Superior temporal gyrus (tissue), 1 donor: ENCODE measurements around the gene KIF25.

Experiments
- DNase-seq: peaks from one replicate; pipeline ENCODE4 v3.0.0-alpha.2; 2016; ENCODE audit errors: extremely low spot score

The KIF25 gene

DNA sequence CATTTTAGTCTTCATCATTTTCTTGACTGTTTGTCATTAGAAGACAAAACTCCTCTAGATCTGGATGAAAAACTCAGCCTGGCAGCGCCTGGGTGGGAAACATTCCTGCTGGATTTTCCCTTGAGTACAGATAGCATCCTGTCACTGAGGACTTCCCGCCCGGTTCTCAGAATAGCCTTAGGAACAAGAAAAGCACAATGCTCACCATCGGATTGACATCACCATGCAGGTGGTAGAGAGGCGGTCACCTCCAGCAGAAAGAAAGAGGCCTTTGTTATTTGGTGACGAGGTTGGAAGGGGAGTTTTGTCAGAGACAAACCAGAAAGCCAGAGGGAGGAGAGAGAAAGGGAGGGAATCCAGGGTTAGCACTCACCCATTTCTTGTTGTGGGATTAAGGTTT, 39.8 kb downstream of the KIF25 start:
- peak; percentile 29 for DNase-seq

DNA sequence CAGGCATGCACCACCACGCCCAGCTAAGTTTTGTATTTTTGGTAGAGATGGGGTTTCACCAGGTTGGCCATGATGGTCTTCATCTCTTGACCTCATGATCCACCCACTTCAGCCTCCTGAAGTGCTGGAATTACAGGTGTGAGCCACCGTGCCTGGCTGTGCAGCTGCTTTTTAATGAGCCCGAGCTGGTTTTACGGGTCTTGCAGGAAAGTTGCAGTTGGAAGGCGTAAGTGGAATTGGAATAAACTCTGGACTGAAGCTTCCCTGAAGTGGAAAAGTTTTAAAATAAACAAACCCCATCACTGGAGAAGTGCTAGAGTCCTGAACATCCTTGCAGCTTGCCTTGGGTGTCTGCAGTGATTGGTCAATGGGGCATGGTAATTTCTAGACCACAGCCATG, 40.4 kb downstream of the KIF25 start:
- no peak for DNase-seq

DNA sequence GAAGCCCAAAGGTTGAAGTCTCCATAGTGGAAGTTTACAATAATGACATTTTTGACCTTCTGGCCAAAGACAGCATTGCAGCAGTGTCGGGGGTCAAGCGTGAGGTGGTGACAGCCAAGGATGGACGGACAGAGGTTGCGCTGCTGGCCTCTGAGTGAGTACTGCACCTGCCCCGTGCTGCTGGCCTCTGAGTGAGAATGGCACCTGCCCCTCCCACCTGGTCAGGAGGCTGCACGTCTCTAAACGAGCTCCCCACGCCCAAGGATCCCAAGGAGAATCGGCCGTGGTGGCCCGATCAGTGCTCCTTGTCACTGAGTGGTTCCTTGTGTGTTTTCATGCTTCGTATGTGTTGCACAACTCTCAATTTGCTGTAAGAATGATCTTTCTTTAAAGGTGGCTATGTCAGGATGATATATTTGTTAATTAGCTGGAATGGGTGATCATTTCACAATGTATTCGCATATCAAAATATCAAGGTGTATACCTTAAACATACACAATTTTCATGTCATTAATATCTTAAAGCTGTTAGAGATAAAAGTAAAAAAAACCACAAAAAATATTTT, 41.2 kb downstream of the KIF25 start:
- DNase-seq = no peak

DNA sequence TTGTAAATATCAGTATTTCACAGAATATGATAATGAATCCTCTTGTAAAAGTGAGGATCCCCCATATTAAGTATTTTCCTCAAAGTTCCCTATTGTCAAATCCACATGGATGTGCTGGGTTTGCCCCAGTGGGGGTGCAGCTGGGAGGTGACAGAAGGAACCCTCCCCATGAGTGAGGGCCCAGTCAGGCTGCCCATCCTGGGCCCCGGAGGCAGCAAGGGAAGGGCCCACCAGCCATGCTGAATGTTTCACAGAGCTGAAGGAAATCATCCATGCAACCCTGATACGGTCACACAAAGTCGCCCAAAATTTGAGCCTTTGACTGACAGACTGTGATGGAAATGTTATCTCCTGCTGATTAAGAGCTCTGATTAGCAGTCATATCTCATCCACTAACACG, 41.8 kb downstream of the KIF25 start:
- DNase-seq = no peak

DNA sequence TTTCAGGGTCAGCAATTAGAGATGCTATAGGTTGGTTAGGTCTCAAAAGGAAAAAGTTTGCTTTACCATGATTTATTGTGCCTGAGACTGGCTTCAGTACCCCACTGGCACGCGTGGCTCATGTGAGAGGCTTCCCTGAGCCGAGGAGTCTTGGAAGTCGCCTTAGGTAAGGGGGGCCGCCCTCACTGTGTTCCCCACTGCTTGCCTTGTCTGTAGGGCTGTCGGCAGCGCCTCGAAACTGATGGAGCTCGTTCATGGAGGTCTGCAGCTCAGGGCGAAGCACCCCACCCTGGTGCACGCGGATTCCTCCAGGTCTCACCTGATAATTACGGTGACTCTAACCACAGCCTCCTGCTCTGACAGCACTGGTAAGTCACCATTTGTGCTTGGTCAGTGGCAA, 42.4 kb downstream of the KIF25 start:
- DNase-seq = no peak

DNA sequence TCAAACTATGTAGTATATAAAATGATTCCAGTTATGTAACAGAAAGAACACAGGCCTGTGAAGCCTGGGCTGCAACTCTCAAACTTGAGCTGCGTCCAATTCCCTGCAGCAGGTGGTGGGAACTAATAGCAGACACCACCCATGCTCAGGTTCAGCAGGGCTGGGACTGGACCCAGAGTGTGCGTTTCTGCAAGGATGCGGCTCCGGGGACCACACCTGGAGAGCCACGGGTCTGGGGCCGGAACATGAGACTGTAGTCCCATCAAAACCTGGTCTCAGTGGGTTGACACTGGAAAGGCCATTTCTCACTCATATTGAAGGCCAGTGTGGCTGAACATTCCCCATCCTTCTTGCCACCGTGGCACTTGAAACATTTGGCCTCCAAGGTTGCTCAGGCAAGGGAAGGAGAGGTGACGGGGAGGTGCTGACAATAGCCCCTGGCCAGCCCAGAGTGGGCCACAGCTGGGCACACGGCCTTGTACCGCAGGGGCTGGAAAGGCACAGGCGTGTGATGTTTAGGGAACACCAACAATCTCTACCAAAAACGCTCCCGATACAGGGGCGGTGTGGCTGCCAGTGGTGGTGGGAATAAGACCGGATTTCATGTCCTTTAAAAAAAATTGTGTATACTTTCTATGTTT, 43.5 kb downstream of the KIF25 start:
- DNase-seq = no peak

DNA sequence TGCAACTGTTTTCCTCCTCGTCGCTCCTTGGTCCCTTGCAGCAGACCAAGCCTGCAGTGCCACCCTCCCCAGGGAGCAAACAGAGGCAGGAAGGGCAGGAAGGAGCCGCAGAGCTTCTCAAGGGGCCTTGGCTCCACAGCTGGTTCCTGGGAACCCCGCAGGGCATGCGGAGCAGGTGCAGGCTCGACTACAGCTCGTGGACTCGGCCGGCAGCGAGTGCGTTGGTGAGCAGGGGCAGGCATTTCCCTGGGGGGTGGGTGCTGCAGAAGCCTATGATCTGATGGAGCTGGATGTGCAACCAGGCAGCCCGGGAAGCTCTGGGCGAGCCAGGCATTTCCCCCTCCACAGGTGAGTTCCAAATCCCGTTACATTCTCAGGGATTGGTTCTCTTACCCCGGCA, 44.5 kb downstream of the KIF25 start:
- DNase-seq = no peak

DNA sequence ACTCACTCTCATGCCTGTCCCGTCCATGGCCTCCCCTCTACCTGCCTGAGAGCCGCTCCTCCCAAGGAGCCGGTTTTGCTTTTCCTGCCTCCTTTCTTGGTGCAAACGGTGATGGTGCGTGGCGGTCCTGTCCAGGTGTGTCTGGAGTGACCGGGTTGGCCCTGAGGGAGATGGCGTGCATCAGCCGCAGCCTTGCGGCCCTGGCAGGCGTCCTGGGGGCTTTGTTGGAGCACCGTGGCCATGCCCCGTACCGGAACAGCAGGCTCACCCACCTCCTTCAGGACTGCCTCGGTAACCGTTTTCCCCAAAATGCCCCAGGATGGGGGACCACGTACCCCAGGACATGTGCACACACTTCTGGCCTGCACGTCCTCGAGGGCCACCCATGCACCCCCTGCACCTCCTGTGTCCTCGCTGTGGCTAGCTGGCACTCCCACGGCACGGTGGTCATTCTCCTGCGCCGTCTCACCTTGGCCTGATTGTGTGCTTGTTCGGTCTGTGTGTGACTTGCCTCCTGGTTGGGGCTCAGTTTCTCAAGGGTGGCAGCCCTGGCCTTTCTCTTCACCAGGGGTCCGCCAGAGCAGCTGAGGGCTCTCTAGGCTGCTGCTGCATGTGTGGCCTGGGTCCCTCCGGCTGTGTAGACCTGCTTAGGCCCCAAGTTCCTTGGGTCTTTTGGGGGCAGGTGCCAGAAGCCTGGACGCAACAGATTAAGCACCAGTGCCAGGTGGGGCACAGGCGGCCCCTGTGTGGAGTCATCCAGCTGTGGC, 45.1 kb downstream of the KIF25 start:
- DNase-seq = no peak

DNA sequence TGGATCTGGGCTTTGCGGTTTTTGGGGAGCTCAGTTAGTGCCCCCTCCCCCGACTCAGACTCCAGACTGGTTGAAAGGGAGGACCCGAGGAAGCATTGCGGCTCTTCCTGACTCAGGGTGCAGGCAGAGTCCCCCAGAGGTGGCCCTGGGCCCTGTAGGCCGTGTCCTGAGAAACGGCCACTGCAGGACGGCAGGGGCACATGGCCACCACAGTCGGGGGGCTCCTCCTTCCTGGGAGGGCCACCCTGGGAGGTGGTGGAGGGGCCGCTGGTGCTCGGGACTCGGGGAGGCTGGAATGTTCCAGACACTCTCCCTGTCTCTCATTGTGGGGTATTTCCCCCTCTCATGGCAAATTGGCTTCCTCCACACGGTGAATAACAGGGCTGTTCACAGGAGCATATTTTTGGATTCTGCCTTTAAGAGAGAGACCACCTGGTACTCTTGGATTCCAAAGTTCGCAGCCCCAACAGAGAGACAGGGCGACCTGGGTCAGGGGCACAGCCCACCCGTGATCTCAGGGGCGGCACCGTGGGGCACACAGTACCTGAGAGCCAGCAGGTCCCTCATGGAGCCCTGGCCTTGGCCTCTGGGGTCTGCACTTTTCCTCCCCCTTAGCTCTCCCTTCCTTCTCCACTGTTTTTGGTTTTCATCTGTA, 45.8 kb downstream of the KIF25 start:
- no peak for DNase-seq

DNA sequence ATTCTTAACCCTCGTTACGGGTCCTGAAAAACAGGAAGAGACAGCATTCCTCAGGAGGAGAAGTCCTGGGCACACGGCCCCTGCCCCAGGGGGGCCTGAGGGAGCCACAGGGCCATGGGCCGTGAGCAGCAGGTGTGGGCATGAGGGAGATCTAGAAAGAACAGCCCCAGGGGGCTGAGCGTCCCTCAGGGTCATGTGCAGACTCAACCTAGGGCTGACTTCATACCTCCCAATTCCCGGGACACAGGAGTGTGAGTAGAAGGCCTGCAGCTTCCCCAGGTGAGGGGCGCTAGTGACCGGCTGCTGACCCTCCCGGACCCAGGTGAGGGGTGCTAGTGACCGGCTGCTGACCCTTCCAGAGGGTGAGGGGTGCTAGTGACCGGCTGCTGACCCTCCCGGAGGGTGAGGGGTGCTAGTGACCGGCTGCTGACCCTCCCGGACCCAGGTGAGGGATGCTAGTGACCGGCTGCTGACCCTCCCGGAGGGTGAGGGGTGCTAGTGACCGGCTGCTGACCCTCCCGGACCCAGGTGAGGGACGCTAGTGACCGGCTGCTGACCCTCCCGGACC, 46.5 kb downstream of the KIF25 start:
- DNase-seq = no peak

DNA sequence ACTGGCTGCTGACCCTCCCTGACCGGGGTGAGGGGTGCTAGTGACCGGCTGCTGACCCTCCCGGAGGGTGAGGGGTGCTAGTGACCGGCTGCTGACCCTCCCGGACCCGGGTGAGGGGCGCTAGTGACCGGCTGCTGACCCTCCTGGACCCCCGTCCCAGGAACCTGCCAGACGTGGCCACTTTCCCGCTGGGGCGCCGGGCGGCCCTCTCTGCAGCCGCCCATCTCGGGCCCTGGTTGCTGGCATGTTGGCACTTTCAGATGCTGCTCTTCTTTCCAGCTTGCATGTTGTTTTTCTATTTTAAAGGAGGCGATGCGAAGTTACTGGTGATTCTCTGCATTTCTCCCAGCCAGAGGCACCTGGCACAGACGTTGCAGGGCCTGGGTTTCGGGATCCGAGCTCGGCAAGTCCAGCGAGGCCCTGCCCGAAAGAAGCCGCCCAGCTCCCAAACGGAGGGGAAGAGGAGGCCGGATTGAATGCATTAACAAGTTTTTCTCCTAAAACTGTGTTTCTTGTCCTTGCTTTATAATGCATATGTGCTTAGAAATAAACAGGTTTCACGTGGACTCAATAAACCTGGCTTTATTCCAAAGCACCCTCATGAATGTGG, 47.2 kb downstream of the KIF25 start:
- DNase-seq = no peak

DNA sequence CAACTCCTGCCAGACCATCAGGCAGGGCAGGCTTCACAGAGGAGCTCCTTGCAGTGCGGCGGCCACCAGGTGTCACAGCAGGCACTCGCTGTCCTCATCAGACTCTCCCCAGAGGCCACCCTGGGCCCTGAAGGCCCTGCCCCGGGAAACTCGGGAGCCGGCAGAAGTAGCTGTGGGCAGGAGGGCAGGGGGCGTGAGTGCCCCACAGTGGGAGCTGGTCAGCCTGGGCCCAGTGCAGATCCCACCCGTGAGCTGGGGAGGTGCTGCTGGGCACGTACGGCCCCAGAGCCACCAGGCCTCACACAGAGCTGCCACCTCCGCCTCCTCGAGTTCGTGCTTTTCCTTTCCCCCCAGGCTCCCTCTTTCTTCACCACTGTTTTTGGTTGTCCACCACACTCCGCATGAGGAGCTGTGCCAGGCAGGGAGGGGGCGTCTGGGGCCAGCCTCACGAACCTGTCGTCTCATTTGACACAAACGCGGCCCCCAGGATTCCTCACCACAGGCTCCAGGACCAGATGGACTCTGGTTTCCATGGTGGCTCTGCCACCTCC, 47.7 kb downstream of the KIF25 start:
- no peak for DNase-seq

DNA sequence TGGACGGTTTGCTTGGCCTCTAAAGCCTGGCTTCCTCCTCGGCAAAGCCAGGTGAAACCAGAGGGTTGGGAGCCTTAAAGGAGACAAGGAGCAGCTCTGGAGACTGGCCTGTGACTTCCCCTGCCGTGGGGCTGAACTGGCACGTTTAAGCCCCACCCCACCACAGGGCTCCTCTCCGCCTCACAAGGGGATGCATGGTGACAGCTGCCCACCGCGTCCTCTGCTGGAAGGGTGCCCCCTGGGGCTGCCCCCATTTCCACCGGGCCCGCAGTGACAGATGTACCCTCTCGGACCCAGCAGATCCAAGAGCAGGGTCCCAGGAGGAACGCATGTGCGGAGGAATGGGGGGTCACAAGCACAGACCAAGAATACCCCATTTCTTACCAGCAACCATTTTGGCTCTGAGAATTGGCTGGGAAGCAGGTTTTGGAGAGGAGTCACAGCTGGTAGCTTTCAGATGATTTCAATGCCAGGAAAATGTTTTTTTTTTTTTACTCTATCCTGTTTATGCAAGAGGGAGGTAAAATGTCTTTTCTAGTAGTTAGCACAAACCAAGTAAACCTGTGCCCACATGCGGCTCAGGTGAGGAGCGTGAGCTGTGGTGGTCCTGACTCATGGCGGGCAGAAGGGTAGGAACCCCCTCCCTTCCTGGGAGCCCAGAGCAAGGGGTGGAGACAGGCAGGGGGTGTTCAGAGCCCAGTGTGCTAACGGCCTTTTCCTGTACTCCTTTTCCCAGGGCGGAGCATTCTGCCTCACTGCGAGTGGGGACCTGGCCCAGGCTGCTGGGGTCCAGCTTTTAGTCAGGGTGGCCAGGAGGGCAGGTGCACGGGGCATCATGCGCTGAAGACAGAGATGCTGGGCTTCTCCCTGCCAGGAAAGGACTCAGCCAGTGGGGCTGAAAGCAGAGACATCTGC, 48.5 kb downstream of the KIF25 start:
- no peak for DNase-seq

DNA sequence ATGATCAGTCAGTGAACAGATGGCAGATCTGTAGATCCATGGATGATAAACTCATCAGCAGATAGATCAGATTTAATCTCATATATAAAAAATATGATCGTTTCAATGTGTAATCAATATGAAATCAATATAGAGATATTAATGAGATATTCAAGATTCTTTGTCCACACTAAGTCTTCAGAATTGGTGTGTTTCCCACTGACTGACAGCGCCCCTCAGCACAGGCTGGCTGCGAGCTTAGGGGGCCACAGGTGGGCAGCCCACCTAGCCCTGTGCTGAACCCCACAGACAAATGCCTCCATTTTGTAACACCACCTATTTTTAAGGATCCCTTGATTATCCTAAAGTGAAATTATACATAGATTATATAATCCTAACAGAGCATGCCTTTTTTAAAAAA, 49.2 kb downstream of the KIF25 start:
- DNase-seq = no peak

DNA sequence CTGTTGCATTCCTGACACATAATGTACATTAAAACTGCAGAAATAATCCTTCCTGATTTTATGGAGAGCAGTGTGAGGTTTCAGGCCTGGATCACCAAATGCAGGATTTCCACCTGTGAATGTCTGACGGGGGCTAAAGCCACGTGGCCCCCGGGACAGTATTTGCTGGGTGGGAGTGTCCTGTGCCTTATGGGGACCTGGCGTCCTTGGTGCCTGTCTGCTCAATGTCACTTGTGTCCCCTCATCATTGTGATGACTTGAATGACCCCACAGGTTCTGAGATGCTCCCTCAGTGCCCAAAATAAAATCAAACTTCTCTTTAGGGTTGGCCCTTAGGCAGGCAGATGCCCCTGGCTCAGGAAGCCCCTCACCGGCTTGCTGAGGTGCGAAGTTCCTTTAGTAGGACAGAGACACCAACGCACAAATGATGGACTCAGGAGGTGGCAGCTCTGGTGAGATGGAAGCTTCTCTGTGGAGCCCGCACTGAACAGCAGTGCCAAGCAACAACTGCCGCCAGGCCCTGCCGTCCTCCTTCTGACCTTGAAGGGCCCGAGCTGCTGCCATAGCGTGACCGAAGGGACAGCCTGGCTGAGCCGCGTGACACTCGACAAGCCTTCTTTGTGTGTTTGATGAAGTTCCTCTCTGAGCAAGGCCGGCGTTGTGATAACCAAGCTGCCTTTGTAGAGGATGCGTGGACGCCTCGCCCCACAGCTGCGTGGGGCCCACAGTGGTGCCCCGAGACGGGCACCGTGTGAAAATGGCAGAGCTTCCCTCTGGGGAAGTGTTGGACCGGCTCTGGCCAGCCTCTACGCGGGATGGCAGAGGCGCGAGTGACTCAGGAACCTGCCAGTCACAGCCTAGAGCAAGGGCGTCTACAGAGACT, 50.6 kb downstream of the KIF25 start:
- DNase-seq = peak; percentile 93

DNA sequence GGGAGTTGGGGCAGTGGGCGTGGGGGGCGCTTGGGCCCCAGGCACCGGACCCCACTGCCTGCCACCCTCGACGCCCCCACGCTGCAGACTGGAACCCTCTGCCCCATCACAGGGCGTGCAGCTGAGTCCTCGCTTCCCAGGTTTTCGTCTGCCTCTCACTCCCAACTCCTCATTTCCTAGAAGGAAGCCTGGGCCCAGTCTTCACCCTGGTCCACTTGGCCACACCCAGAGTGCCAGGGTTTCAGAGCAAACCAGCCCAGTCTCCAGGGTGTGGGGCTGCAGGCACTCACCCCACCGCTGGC, 51.2 kb downstream of the KIF25 start:
- DNase-seq = no peak

DNA sequence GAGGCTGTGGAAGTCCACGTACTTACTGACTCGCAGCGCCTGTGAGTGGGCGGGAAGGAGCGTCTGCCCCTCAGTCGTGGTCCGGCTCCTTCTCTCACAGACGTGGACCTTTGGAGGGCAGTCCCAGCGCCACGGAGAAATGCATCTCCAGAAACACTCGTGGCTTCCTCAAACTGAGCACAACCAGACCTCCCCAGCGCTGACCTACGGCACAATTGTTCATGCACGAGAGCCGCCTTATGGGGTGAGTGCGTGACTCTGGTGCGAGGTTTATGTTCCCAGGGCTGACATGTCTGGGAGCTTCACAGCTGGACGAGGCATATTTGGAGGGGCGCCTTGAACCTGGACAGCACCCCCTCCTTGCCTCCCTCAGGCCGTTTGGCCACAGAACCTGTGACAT, 51.8 kb downstream of the KIF25 start:
- no peak for DNase-seq

DNA sequence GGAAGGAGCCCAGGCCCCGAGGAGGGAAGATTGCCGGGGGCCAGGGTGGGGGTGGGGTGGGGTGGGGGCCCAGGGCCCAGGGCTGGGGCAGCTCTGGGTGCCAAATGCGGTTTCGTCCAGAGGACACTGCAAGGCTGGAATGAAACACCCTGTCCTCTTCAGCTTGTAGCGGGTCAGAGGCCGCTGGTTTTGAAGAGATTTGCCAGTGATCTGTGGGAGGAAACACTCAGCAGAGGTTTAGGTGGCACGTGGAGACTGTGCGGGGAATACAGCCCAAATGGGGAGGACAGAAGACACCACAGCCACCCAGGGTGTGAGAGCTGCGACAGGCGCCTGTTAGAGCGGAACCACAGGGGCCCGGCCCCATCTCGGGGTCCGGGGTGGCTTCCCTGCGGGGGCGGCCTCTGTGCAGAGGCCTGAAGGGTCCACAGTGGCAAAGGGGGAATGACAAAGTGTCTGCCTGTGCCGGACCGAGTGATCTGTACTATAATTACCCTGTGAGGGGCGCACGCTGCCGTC, 52.3 kb downstream of the KIF25 start:
- DNase-seq = no peak

DNA sequence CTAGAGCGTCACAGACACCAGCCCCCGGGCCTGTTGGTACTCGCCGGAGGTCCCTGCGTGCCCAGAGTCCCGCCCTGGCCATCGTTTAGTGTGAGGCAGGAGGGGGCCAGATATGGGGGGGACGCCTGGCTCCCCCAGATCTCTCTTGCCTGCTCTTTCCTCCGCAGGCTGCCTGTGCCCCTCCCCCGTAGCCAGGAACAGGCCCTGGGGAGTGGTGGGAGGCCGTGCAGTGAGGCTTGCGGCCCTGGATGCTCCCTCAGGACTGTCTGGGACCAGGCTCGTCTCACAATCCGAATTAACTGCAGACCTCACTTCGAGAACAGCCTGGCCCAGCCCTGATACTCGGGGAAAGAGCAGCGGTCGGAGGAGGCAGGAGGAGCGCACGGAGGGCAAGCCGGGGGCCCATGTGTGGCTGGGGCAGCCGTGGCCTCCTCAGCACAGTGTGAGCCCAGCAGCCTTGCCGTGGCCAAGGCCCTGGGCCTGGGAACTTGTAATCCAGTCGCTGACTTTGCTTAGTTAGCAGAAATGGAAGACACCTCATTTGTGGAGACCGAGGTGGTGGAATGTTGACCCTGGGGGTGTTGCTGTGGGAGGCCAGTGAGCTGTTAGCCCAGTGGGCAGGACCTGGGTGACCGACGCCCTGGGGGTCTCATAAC, 52.9 kb downstream of the KIF25 start:
- DNase-seq = no peak
